KMS-11 (cell line): ENCODE data around the gene ATP4B.

Experiments
- H2AFZ ChIP-seq: fragments of 200-600 bp; sonication (generic); 2 replicates; pipeline ENCODE4 v1.6.1; 2016; ENCODE audit warnings: antibody characterized with exemption, mixed run types, low read depth
- H3K27ac ChIP-seq: fragments of 200-600 bp; sonication (generic); 2 replicates; pipeline ENCODE4 v1.6.1; 2016; ENCODE audit warnings: mild to moderate bottlenecking, mixed run types
- H3K27me3 ChIP-seq: fragments of 200-600 bp; sonication (generic); 2 replicates; pipeline ENCODE4 v1.6.1; 2017; ENCODE audit warnings: mild to moderate bottlenecking, low read depth, mixed run types, moderate library complexity; ENCODE audit not compliant: insufficient read depth
- H3K36me3 ChIP-seq: fragments of 200-600 bp; sonication (generic); 2 replicates; pipeline ENCODE4 v1.6.1; 2017; ENCODE audit warnings: mild to moderate bottlenecking, mixed run types; ENCODE audit not compliant: insufficient read depth
- H3K4me1 ChIP-seq: fragments of 200-600 bp; sonication (generic); 2 replicates; pipeline ENCODE4 v1.6.1; 2016; ENCODE audit warnings: mild to moderate bottlenecking, low read depth, mixed run types; ENCODE audit not compliant: poor library complexity, severe bottlenecking
- H3K4me2 ChIP-seq: fragments of 200-600 bp; sonication (generic); 2 replicates; pipeline ENCODE4 v1.7.0; 2016; ENCODE audit warnings: mild to moderate bottlenecking, mixed run types
- H3K4me3 ChIP-seq: fragments of 200-600 bp; sonication (generic); IDR thresholded peaks from 2 replicates; pipeline ENCODE4 v1.6.1; 2017; ENCODE audit warnings: low read depth, low read length, mixed read lengths; ENCODE audit not compliant: insufficient read depth
- H3K79me2 ChIP-seq: fragments of 200-600 bp; sonication (generic); 2 replicates; pipeline ENCODE4 v1.6.1; 2016; ENCODE audit warnings: low read depth, mixed run types; ENCODE audit not compliant: insufficient read depth
- H3K9ac ChIP-seq: fragments of 200-600 bp; sonication (generic); 2 replicates; pipeline ENCODE4 v1.6.1; 2016; ENCODE audit warnings: mild to moderate bottlenecking, mixed run types
- H4K20me1 ChIP-seq: fragments of 200-600 bp; sonication (generic); 2 replicates; pipeline ENCODE4 v1.6.1; 2016; ENCODE audit warnings: mild to moderate bottlenecking, mixed run types; ENCODE audit not compliant: insufficient read depth
- TF ChIP-seq, protein P1 (sequence below): fragments of 200-600 bp; sonication (generic); conservative IDR thresholded peaks from 2 replicates; pipeline ENCODE4 v1.6.1; 2017; ENCODE audit warnings: low read depth, mild to moderate bottlenecking, antibody characterized with exemption, low read length, moderate library complexity, mixed read lengths

Gene ATP4B

DNA sequence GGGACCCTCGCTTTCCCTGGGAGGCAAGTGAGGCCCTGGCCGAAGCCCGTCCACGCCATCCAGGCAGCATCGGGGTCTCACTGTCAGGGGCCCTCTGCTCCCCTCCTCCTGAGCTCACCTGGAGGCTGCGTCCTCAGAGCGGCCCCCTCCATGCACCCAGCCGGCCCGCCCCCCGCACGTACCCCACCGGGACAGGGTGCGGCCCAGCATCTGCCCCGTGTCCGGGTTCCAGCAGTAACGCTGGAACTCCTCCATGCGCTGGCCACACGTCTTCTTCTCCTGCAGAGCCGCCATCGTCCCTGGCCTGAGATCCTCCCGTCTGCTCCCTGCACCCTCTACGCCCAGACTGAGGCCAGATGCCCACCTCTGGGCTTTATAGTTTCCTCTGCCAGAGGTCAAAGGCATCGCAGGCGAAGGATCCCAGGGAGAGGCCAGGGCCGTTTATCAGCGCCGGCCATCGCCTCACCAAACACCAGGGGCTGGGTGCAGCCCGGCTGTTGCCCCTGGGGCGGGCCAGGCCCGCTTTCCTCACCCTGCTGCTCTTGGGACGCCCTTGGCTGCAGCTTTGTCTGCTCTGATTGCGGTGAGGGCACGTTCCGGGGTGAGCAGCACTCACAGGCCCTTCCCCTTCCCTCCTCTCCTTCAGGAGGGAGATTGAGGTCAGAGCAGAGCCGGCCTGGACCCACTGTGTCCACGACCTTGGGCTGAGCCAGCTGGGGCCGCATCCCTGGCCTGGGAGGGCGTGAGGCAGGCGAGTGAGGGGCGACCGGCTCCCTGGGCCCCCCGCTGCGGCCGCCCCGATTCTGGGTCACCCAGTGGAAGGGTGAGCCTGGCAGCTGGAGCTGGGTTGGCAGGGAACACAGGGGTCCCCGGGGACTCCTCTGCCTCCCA, at the start of gene ATP4B:
Gene ATP4B, minus strand, starts transcription at position 348 of the 891 bp plus-strand sequence. Its CDS starts 54 bp downstream, at position 294.
- Histone ChIP-seq H3K27ac (no peak within 1 kb of the TSS), H3K4me1 (no peaks in the 10 kb centered on the region), H3K9ac (no peak within 1 kb of the TSS), H2AFZ (no peak within 1 kb of the TSS), H3K36me3 (no peaks in the 10 kb centered on the region), H3K79me2 (no peaks in the 10 kb centered on the region), H3K4me2 (no peak within 1 kb of the TSS), H3K27me3 (no peaks in the 10 kb centered on the region), H3K4me3 (no peak within 1 kb of the TSS), H4K20me1 (no peaks in the 10 kb centered on the region)
- TF ChIP-seq, protein P1, sequence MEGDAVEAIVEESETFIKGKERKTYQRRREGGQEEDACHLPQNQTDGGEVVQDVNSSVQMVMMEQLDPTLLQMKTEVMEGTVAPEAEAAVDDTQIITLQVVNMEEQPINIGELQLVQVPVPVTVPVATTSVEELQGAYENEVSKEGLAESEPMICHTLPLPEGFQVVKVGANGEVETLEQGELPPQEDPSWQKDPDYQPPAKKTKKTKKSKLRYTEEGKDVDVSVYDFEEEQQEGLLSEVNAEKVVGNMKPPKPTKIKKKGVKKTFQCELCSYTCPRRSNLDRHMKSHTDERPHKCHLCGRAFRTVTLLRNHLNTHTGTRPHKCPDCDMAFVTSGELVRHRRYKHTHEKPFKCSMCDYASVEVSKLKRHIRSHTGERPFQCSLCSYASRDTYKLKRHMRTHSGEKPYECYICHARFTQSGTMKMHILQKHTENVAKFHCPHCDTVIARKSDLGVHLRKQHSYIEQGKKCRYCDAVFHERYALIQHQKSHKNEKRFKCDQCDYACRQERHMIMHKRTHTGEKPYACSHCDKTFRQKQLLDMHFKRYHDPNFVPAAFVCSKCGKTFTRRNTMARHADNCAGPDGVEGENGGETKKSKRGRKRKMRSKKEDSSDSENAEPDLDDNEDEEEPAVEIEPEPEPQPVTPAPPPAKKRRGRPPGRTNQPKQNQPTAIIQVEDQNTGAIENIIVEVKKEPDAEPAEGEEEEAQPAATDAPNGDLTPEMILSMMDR, result no peak

DNA sequence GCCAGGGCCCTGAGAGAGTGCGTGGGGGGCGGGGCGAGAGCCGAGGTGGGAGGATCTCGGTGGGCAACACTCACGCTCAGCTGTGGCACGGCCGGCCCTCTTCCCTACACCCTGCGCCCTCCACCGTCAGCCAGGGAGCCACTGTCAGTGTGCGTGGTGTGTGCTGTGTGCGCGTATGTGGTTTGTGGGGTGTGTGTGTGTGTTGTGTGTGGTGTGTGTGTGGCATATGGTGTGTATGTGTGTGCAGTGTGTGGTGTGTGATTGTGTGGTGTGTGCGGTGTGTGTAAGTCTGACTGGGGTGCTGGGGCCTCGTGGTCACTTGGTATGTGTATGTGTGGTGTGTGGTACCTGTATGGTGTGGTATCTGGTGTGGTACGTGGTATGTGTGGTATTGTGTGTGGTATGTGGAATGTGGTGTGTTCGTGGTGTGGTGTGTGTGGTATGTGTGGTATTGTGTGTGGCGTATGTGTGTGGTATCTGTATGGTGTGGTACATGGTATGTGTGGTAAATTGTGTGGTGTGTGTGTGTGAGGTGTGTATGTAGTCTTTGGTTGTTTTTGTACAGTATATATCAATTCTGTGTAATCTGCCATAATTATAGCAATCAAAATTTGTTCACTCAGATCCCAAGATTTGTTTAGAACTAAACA, 14.1 kb upstream of the ATP4B start:
- TF ChIP-seq, protein P1, result no peak

DNA sequence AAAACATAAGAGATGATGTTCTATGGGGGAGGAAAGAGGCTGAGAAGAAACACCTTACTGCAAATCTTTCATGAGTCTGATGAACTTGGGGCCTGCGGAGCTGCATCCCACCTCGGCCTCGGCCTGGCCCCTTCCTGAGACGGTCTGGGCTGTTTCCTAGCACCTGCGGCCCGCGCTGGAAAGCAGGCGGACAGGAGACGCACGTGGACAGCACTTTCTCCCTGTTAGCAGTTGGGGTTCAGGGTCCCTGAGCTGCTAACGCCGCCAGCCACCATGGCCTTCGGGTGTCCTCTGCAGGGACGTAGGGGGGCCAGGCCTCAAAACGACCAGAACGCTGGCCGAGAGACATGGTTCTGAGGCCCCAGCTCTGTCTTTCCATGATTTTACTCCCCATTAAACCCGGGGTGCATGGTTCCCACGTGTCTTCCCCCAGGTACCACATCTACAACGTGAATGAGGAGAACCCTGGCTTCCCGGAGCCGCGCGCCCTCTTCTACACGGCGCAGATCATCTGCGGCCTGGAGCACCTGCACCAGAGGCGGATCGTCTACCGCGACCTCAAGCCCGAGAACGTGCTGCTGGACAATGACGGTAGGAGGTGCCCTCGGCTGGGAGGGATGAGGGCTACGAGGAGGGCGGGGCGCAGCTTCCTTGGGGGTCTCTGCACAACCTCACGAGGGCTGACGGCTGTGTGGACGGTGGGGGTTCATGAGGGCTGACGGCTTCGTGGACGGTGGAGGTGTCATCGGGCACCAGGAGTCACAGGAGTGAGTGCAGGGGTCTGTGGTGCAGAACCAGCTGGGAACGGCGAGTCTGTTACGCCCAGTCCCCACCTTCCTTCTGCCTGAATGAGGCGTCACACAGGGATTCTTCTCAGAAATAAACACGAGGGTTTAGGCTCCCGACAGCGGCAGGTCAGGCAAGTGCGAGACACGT, 13.3 kb upstream of the ATP4B start:
- Histone ChIP-seq H3K27me3 (no peaks in the 10 kb centered on the region), H4K20me1 (no peaks in the 10 kb centered on the region), H3K9ac (no peak overlapping the region), H3K4me3 (no peak overlapping the region), H3K36me3 (no peaks in the 10 kb centered on the region), H3K4me2 (no peak overlapping the region), H2AFZ (no peak overlapping the region), H3K79me2 (no peaks in the 10 kb centered on the region), H3K4me1 (no peaks in the 10 kb centered on the region), H3K27ac (no peak overlapping the region)
- TF ChIP-seq, protein P1, result no peak

More for the DNA sequence above, 14.1 kb upstream of the ATP4B start:
- Histone ChIP-seq H4K20me1 (no peaks in the 10 kb centered on the region), H3K27me3 (no peaks in the 10 kb centered on the region), H3K79me2 (no peaks in the 10 kb centered on the region), H3K27ac (no peak overlapping the region), H2AFZ (no peak overlapping the region), H3K4me1 (no peaks in the 10 kb centered on the region), H3K9ac (no peak overlapping the region), H3K36me3 (no peaks in the 10 kb centered on the region), H3K4me2 (no peak overlapping the region), H3K4me3 (no peak overlapping the region)

DNA sequence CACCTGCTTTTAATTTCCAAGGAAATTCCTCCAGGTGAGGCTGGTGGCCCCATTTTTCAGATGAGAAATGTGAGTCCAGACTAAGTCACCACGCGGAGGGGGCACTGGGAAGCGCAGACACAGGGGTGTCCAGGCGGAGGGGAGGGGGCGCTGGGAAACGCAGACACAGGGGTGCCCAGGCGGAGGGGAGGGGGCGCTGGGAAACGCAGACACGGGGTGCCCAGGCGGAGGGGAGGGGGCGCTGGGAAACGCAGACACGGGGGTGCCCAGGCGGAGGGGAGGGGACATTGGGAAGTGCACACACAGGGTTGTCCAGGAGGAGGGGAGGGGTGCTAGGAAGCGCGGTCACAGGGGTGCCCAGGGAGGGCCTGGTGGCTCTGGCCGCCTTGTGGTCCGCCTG, 12.5 kb upstream of the ATP4B start:
- Histone ChIP-seq H3K27me3 (no peaks in the 10 kb centered on the region), H3K4me2 (no peak overlapping the region), H2AFZ (no peak overlapping the region), H3K79me2 (no peaks in the 10 kb centered on the region), H3K36me3 (no peaks in the 10 kb centered on the region), H3K4me3 (no peak overlapping the region), H3K4me1 (no peaks in the 10 kb centered on the region), H4K20me1 (no peaks in the 10 kb centered on the region), H3K27ac (no peak overlapping the region), H3K9ac (no peak overlapping the region)
- TF ChIP-seq, protein P1, result no peak
